Neutrophil (primary cell): ENCODE results near the gene ADGRG3.
A peak's percentile ranks its signal among the peaks of the same experiment; 100 is the strongest.

Experiments used
- H3K27ac ChIP-seq: fragments of 200-600 bp; sonication (generic); 2 replicates; pipeline ENCODE4 v1.5.1; 2016; ENCODE audit warnings: mild to moderate bottlenecking, moderate library complexity
- H3K27me3 ChIP-seq: fragments of 200-600 bp; sonication (generic); 2 replicates; pipeline ENCODE4 v1.6.0; 2016; ENCODE audit warnings: mild to moderate bottlenecking
- H3K36me3 ChIP-seq: fragments of 200-600 bp; sonication (generic); 2 replicates; pipeline ENCODE4 v1.5.1; 2017
- H3K4me1 ChIP-seq, 2 experiments: fragments of 200-600 bp in 1 of 2; sonication (generic) in 1 of 2; 1 replicate in 1 of 2; 2 replicates in 1 of 2; pipeline versions ENCODE4 v1.5.1 to v1.6.1; 2013 to 2016; ENCODE audit warnings: low read depth in 1 of 2, low read length in 1 of 2, mild to moderate bottlenecking in 1 of 2, moderate library complexity in 1 of 2; ENCODE audit not compliant: control insufficient read depth in 1 of 2, insufficient read depth in 1 of 2
- H3K4me3 ChIP-seq, 2 experiments: fragments of 200-600 bp in 1 of 2; sonication (generic) in 1 of 2; 1 replicate in 1 of 2; 2 replicates in 1 of 2; pipeline ENCODE4 v1.5.1; 2013 to 2016; ENCODE audit warnings: low read depth in 1 of 2, low read length in 1 of 2, mild to moderate bottlenecking in 1 of 2, moderate library complexity in 1 of 2
- H3K9me3 ChIP-seq: fragments of 200-600 bp; sonication (generic); 2 replicates; pipeline ENCODE4 v1.5.1; 2016
- CTCF ChIP-seq: fragments of 200-600 bp; sonication (generic); IDR thresholded peaks from 2 replicates; pipeline ENCODE4 v1.5.1; 2016; ENCODE audit warnings: antibody characterized with exemption

ADGRG3 gene

DNA sequence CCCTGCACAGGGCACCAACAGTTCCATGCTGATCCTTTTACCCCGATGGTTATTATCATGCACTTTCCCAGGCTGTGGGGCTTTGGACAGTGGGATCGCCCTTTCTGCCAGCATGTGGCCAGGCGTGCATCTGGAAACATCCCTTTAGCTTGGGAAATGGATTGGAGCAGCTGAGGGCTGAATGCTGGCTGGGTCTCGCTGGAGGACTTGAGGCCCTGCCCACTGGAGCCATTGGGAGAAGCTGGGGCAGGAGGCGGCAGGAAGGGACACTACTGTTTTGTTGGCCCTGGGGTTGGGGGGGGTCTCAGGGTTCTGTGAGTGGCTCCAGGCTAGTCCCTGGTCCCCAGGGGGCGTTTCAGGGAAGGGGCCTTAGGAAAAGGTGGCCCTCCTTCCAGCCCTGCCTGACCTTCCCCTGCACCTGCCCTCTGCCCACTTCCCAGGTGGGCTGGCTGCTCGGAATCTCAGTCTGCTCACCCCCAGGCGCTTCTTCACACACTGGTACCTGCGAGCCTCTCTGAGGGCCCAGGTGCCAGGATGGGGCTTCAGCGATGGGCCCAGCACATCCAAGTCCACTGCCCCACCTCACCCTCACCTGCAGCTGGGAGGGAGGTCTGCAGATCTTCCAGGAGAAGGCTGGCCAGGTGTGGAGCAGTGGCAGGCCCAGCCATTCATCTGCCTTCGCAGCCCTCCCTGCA, 1.6 kb upstream of the ADGRG3 start:
- Histone ChIP-seq H3K4me3 (peak overlapping the region; percentile 71 to 100), H3K27ac (peak overlapping the region; percentile 98), H3K27me3 (no peaks in the 10 kb centered on the region), H3K36me3 (peaks cover 11% of the 10 kb centered on the region), H3K9me3 (no peaks in the 10 kb centered on the region), H3K4me1 (peaks cover 66 to 70% of the 10 kb centered on the region in 2 experiments)
- no peak for TF ChIP-seq CTCF

GRCh38 chr16:57667048-57667525, 1.0 kb upstream of the ADGRG3 start:
- Histone ChIP-seq H3K27ac (peak overlapping the region; percentile 98), H3K36me3 (peaks cover 11% of the 10 kb centered on the region), H3K27me3 (no peaks in the 10 kb centered on the region), H3K4me3 (peak overlapping the region; percentile 71 to 100), H3K4me1 (peaks cover 72 to 76% of the 10 kb centered on the region in 2 experiments), H3K9me3 (no peaks in the 10 kb centered on the region)
- no peak for TF ChIP-seq CTCF

DNA sequence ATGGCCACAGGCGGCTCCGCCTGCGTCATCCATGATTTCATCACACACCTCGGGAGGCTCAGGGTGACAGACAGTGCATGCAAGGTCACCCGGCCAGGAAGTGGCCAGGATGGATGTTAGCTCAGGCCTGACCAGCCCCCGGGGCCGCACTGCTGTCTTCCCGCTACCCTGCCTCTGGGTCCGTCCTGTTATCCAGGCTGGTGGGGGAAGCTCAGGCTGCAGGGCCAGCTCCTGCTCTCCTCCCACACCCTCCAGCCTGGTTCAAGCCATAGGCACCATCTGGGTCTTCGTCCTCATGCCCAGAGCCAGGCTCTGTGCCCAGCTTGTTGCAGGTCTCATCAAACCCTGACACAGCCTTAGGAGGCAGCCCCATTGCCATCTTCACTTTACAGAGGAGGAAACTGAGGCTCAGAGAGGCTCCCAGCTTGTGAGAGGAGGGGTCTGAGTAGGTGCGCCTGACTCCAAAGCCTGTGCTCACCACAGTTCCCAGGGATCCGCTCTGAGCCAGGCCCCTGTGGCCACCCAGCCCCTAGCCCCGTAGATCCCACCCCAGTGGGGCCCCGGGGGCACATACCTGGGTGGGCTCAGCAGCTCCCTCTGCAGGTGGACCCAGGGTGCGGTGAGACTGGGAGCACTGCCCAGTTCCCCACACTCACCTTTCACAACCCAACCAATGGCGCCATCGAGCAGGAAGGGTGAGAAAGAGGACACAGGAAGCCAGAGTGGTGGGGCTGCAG, 412 bp upstream of the ADGRG3 start:
- H3K27ac ChIP-seq: peak overlapping the region; percentile 98
- H3K4me1 ChIP-seq: peaks cover 78 to 82% of the 10 kb centered on the region in 2 experiments
- H3K36me3 ChIP-seq: peaks cover 11% of the 10 kb centered on the region
- no peaks in the 10 kb centered on the region for H3K9me3 ChIP-seq
- TF ChIP-seq CTCF: peak; percentile 96
- H3K27me3 ChIP-seq: no peaks in the 10 kb centered on the region
- H3K4me3 ChIP-seq: peak overlapping the region; percentile 71 to 100

DNA sequence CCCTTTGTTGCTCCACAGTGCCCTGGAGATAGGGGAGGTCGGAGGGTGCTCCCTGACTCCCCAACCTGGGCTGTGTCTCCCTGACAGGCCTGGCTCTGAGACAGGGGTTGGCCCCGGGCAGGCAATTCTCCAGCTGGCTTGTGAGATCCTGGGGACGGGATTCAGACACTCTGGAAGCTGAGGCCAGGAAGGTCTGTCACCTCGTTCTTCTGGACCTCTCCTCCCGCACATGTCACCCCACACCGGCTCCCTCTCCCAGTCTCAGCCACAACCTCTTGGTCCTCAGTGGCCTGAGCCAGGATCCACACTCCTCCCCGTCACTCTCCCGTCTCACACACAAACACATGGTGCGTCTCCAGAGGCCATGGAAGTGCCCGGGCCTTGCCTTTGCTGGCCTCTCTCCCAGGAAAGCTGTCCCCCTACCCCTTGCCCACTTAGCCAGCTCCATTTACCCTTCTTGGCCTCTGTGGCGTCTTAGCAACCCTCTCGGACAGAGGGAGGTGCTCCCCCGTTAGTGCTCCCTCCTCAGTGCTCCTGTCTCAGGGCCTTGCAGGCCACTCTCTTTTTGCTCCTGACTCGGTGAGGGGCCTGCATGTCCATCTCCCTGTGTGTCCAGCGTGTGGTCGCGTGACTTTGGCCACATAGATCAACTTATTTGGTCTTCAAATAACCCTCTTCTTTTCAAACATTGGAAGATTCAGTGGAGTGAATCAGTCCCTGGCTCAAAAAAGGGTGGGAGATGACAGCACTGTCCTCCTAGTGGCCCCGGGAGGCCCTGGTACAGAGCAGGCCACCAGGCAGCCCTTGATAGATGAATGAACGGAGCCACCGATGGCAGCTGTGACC, 747 bp downstream of the ADGRG3 start:
- H3K4me1 ChIP-seq: peaks cover 90 to 94% of the 10 kb centered on the region in 2 experiments
- no peak for TF ChIP-seq CTCF
- no peaks in the 10 kb centered on the region for H3K27me3 ChIP-seq
- H3K36me3 ChIP-seq: peaks cover 23% of the 10 kb centered on the region
- no peaks in the 10 kb centered on the region for H3K9me3 ChIP-seq
- peak overlapping the region; percentile 71 to 100 for H3K4me3 ChIP-seq
- peak overlapping the region; percentile 98 for H3K27ac ChIP-seq

- H3K27ac ChIP-seq: peak overlapping the region; percentile 98
- H3K9me3 ChIP-seq: no peaks in the 10 kb centered on the region
- peak overlapping the region; percentile 71 to 100 for H3K4me3 ChIP-seq
- H3K4me1 ChIP-seq: peaks cover 91 to 95% of the 10 kb centered on the region in 2 experiments
- no peaks in the 10 kb centered on the region for H3K27me3 ChIP-seq
- H3K36me3 ChIP-seq: peaks cover 30% of the 10 kb centered on the region
- peak; percentile 64 for TF ChIP-seq CTCF
These were observed 1.5 kb downstream of the ADGRG3 start for GRCh38 chr16:57669476-57670162.
